GM10248 (cell line): ENCODE results near the gene DNASE1.
A peak's percentile ranks its signal among the peaks of the same experiment; 100 is the strongest.

Experiments used
- CTCF ChIA-PET: fragments of 300-600 bp; sonication (Branson Sonifier 250); formaldehyde crosslinking; extraction: SDS; loops from one replicate; lab custom pipeline; 2021; ENCODE audit warnings: antibody characterized with exemption; lab: Yijun Ruan, JAX
- POLR2A ChIA-PET: fragments of 350-650 bp; sonication (Branson Sonifier 250); formaldehyde crosslinking; extraction: SDS; loops from one replicate; lab custom pipeline; 2020; ENCODE audit warnings: antibody characterized with exemption; lab: Yijun Ruan, JAX
- DNase-seq: peaks from one replicate; pipeline ENCODE4 v3.0.0; 2012; ENCODE audit errors: extremely low spot score
- CTCF ChIP-seq: IDR thresholded peaks from 2 replicates; pipeline ENCODE4 v1.5.1; 2012; ENCODE audit warnings: mild to moderate bottlenecking, low read depth; ENCODE audit errors: extremely low read depth, missing control alignments, control extremely low read depth

Gene DNASE1

GRCh38 chr16:3690470-3690928, 36.0 kb downstream of the DNASE1 start:
- ChIA-PET CTCF (interaction anchor here (0.9 to 3.5 kb wide), 12 partner anchors 9 to 564 kb away, joined by 3 to 29 read pairs (median 4); no protein-coding TSS in a partner anchor), POLR2A (no interaction called here)
- DNase-seq, result peak; percentile 89
- TF ChIP-seq CTCF, result peak; percentile 87

GRCh38 chr16:3690980-3691720, 36.7 kb downstream of the DNASE1 start:
- no peak for TF ChIP-seq CTCF
- ChIA-PET POLR2A (no interaction called here), CTCF (interaction anchor here (0.6 to 3.5 kb wide), 12 partner anchors 9 to 563 kb away, joined by 3 to 29 read pairs (median 4); no protein-coding TSS in a partner anchor)
- no peak for DNase-seq

- TF ChIP-seq CTCF, result no peak
- ChIA-PET CTCF (interaction anchor here (0.6 to 3.5 kb wide), 10 partner anchors 9 to 562 kb away, joined by 3 to 29 read pairs (median 4); no protein-coding TSS in a partner anchor), POLR2A (interaction anchor here (0.7 kb wide), 1 partner anchor 80 kb away, joined by 6 read pairs; no protein-coding TSS in a partner anchor)
Measured at GRCh38 chr16:3691761-3692160, 37.3 kb downstream of the DNASE1 start.

GRCh38 chr16:3694051-3694450, 39.6 kb downstream of the DNASE1 start:
- CTCF ChIA-PET, result interaction anchor here (1.0 kb wide), 1 partner anchor 9 kb away, joined by 4 read pairs; no protein-coding TSS in a partner anchor
- TF ChIP-seq CTCF, result no peak
- POLR2A ChIA-PET, result no interaction called here
- DNase-seq, result no peak

More at GRCh38 chr16:3691761-3692160, 37.3 kb downstream of the DNASE1 start:
- DNase-seq, result no peak

- ChIA-PET POLR2A (interaction anchor here (1.0 kb wide), 1 partner anchor 24 kb away, joined by 3 read pairs; no protein-coding TSS in a partner anchor), CTCF (interaction anchor here (0.6 to 1.1 kb wide), 2 partner anchors 12 to 30 kb away, joined by 3 to 5 read pairs; no protein-coding TSS in a partner anchor)
- no peak for TF ChIP-seq CTCF
- DNase-seq, result peak; percentile 51
Measured at GRCh38 chr16:3695610-3696369, 41.3 kb downstream of the DNASE1 start.
